ENCODE results near the gene RAB25.

Gene RAB25

GRCh38 chr1:156080863-156081179 is 19.9 kb downstream of the RAB25 start:
- no peak for DNase-seq

GRCh38 chr1:156081180-156081916 is 20.4 kb downstream of the RAB25 start:
- no peak for DNase-seq

- DNase-seq = no peak
These were observed 21.0 kb downstream of the RAB25 start for GRCh38 chr1:156081917-156082308.

- DNase-seq = peak; percentile 49
These were observed 21.5 kb downstream of the RAB25 start, which contains the start of gene MEX3A for GRCh38 chr1:156082309-156083091. TSS of gene MEX3A (minus strand) at chr1:156082465. CDS start at chr1:156081998, 467 bp downstream.

- no peak for DNase-seq
These were observed 23.1 kb downstream of the RAB25 start for GRCh38 chr1:156083800-156084790.

- no peak for DNase-seq
These were observed 25.3 kb downstream of the RAB25 start for GRCh38 chr1:156086256-156086662.

- DNase-seq = no peak
These were observed 28.7 kb downstream of the RAB25 start for GRCh38 chr1:156089704-156090103.

GRCh38 chr1:156090138-156090839 is 29.3 kb downstream of the RAB25 start:
- DNase-seq = no peak

- DNase-seq = peak; percentile 88
These were observed 29.9 kb downstream of the RAB25 start for GRCh38 chr1:156090840-156091188.

GRCh38 chr1:156091610-156092009 is 30.6 kb downstream of the RAB25 start:
- no peak for DNase-seq

- no peak for DNase-seq
These were observed 35.0 kb downstream of the RAB25 start for GRCh38 chr1:156095906-156096508.

GRCh38 chr1:156096640-156097391 is 35.9 kb downstream of the RAB25 start:
- DNase-seq = peak; percentile 68

- no peak for DNase-seq
These were observed 36.7 kb downstream of the RAB25 start for GRCh38 chr1:156097499-156098178.

- no peak for DNase-seq
These were observed 37.8 kb downstream of the RAB25 start for GRCh38 chr1:156098784-156099183.

GRCh38 chr1:156099282-156099681 is 38.3 kb downstream of the RAB25 start:
- DNase-seq = no peak

GRCh38 chr1:156100205-156100995 is 39.4 kb downstream of the RAB25 start:
- no peak for DNase-seq

GRCh38 chr1:156101880-156102279 is 40.9 kb downstream of the RAB25 start:
- DNase-seq = no peak

- DNase-seq = no peak
These were observed 41.9 kb downstream of the RAB25 start for GRCh38 chr1:156102633-156103511.

- no peak for DNase-seq
These were observed 42.6 kb downstream of the RAB25 start for GRCh38 chr1:156103521-156103947.
